HepG2 (cell line): Measurements from ENCODE around the gene LSMEM2. TPM values are rescaled to one million over a fixed set of nuclear protein-coding genes. Genes with fewer than 3 reads are reported as not detected.
A peak's percentile ranks its signal among the peaks of the same experiment; 100 is the strongest.

Experiments
- ASH2L ChIP-seq: fragments of 300-600, 200-600 bp; sonication (generic); IDR thresholded peaks from 2 replicates; pipeline ENCODE4 v1.7.0; 2017; ENCODE audit warnings: low read depth, mild to moderate bottlenecking, moderate library complexity, mixed read lengths, low read length; ENCODE audit not compliant: insufficient read length
- ATF4 ChIP-seq, 2 experiments: fragments of 450-650 bp in 1 of 2; sonication (generic) in 1 of 2; formaldehyde crosslinking; IDR thresholded peaks; 2 replicates each; pipeline versions ENCODE4 v1.5.0 to v1.8.0; 2020 to 2022; ENCODE audit warnings: mild to moderate bottlenecking in 1 of 2, missing genetic modification reagents in 1 of 2
- KDM6A ChIP-seq: IDR thresholded peaks from 2 replicates; pipeline ENCODE4 v1.6.1; 2016; ENCODE audit warnings: low read depth
- MYPOP ChIP-seq: sonication (generic); formaldehyde crosslinking; IDR thresholded peaks from 2 replicates; pipeline ENCODE4 v1.8.1; 2023; ENCODE audit warnings: mild to moderate bottlenecking, moderate library complexity, missing genetic modification reagents
- NCOA2 ChIP-seq: sonication (generic); formaldehyde crosslinking; IDR thresholded peaks from 2 replicates; pipeline ENCODE4 v1.8.0; 2022; ENCODE audit warnings: inconsistent platforms
- NFIB ChIP-seq: sonication (generic); formaldehyde crosslinking; IDR thresholded peaks from 2 replicates; pipeline ENCODE4 v1.9.0; 2021; ENCODE audit warnings: missing genetic modification reagents, mild to moderate bottlenecking, borderline replicate concordance
- POLR2AphosphoS2 ChIP-seq: IDR thresholded peaks from 2 replicates; pipeline ENCODE4 v1.6.1; 2011; ENCODE audit warnings: low read depth, low read length, improper control_type of control experiment
- SATB2 ChIP-seq: sonication (generic); formaldehyde crosslinking; IDR thresholded peaks from 2 replicates; pipeline ENCODE4 v1.5.0; 2020; ENCODE audit warnings: missing genetic modification reagents
- SPEN ChIP-seq: sonication (generic); formaldehyde crosslinking; IDR thresholded peaks from 2 replicates; pipeline ENCODE4 v1.5.1; 2020; ENCODE audit warnings: low read depth, mild to moderate bottlenecking, missing genetic modification reagents
- TFDP2 ChIP-seq: sonication (generic); formaldehyde crosslinking; IDR thresholded peaks from 2 replicates; pipeline ENCODE4 v1.4.0; 2020; ENCODE audit warnings: missing genetic modification reagents
- TP53 ChIP-seq: sonication (generic); formaldehyde crosslinking; conservative IDR thresholded peaks from 2 replicates; pipeline ENCODE4 v1.4.0; 2020; ENCODE audit warnings: missing genetic modification reagents
- ZNF3 ChIP-seq: IDR thresholded peaks from 2 replicates; pipeline ENCODE4 v1.7.0; 2017; ENCODE audit warnings: inconsistent platforms
- ZNF318 ChIP-seq: sonication (generic); formaldehyde crosslinking; IDR thresholded peaks from 2 replicates; pipeline ENCODE4 v1.4.0; 2020; ENCODE audit warnings: mild to moderate bottlenecking, missing genetic modification reagents
- ZNF737 ChIP-seq: sonication (generic); formaldehyde crosslinking; IDR thresholded peaks from 2 replicates; pipeline ENCODE4 v1.5.0; 2020; ENCODE audit warnings: missing genetic modification reagents, mild to moderate bottlenecking, borderline replicate concordance
- ZNF784 ChIP-seq: sonication (generic); formaldehyde crosslinking; IDR thresholded peaks from 2 replicates; pipeline ENCODE4 v1.5.1; 2020; ENCODE audit warnings: missing genetic modification reagents, mild to moderate bottlenecking, borderline replicate concordance
- polyA plus RNA-seq, 8 experiments: library from polyadenylated mRNA; depleted of rRNA in 3 of 8; stranded (reverse) in 7 of 8; unstranded in 1 of 8; fragments of >200 nt; fragmentation: Illumina TruSeq in 4 of 8; extraction: Trizol in 4 of 8; gene quantifications; 2 replicates each; pipeline versions ENCODE4 v1.2.1 to v1.2.3, GENCODE V29; 2011 to 2016; ENCODE audit warnings: low read depth in 4 of 8, missing spikeins in 1 of 8, mixed read lengths in 1 of 8; ENCODE audit not compliant: insufficient read depth in 1 of 8
- total RNA-seq, 5 experiments: library from RNA; depleted of rRNA; stranded (reverse); fragments of >200 nt; fragmentation: Illumina TruSeq; extraction: Trizol; gene quantifications; 2 replicates each; pipeline ENCODE4 v1.2.3, GENCODE V29; 2016; ENCODE audit warnings: low read depth in 1 of 5

Gene LSMEM2
- total and polyA plus RNA-seq, 2 of the 13 experiments (the other 11 are each of a cell fraction or from before 2014, with no cell fraction given) = 0.07 to 0.41 TPM

- TF ChIP-seq MYPOP (CRISPR knock-in tag) (no peak), POLR2AphosphoS2 (no peak), SPEN (CRISPR knock-in tag) (peak; percentile 94), ZNF318 (no peak), KDM6A (CRISPR knock-in tag) (no peak), SATB2 (CRISPR knock-in tag) (no peak), ATF4 (CRISPR knock-in tag; IDR thresholded peaks at IDR 0.05) (0 out of 4 replicates have a peak, but pooled peaks of 1 of the 2 experiments have one; percentile 11), TP53 (CRISPR knock-in tag) (0 out of 2 replicates have a peak, but pooled peaks have one; percentile 70), TFDP2 (CRISPR knock-in tag) (peak; percentile 65), ZNF737 (CRISPR knock-in tag) (no peak), ASH2L (peak; percentile 80), NCOA2 (no peak), ZNF784 (CRISPR knock-in tag) (peak; percentile 33; the same call in 1 of the 2 replicates), NFIB (CRISPR knock-in tag) (no peak), ZNF3 (no peak)
Observed at GRCh38 chr3:50327943-50328691, 49.2 kb downstream of the LSMEM2 start, which contains the start of gene TUSC2 (continued).
